Measurements from ENCODE around the gene RAD23A.

The RAD23A gene

GRCh38 chr19:12945479-12946091 is at the start of gene RAD23A:
Gene RAD23A, plus strand, starts transcription at chr19:12945862. Its CDS starts 87 bp downstream, at chr19:12945949.
- peak; percentile 98 for DNase-seq (ENCODE audit: low read depth, low spot score)
- peak within 1 kb of the TSS; percentile 81 for H3K4me3 ChIP-seq (ENCODE audit: insufficient read length, low read depth)
- H3K27me3 ChIP-seq (ENCODE audit: insufficient read depth, insufficient read length) = no peaks in the 10 kb centered on the region
- no peaks in the 10 kb centered on the region for H3K9me3 ChIP-seq (ENCODE audit: insufficient read depth, low read length)
- TF ChIP-seq YY1 (IDR thresholded peaks at IDR 0.05; ENCODE audit: insufficient read depth, insufficient read length) (peak; percentile 92), ZNF274 (IDR thresholded peaks at IDR 0.05; ENCODE audit: low read depth, low read length) (no peak), SUZ12 (IDR thresholded peaks at IDR 0.05; ENCODE audit: extremely low read depth, insufficient read depth, insufficient read length) (no peak)
- H3K9ac ChIP-seq (ENCODE audit: insufficient read length, low read depth) = peak within 1 kb of the TSS; percentile 92
- peaks cover 79% of the 10 kb centered on the region for H3K36me3 ChIP-seq (ENCODE audit: insufficient read depth, insufficient read length, low read length)
- peaks cover 14% of the 10 kb centered on the region for H3K4me1 ChIP-seq (ENCODE audit: insufficient read depth, insufficient read length)

GRCh38 chr19:12896460-12896859 is 49.2 kb upstream of the RAD23A start:
- Histone ChIP-seq H3K4me3 (ENCODE audit: insufficient read length, low read depth) (no peak overlapping the region), H3K27me3 (ENCODE audit: insufficient read depth, insufficient read length) (no peaks in the 10 kb centered on the region), H3K9me3 (ENCODE audit: insufficient read depth, low read length) (no peaks in the 10 kb centered on the region), H3K9ac (ENCODE audit: insufficient read length, low read depth) (no peak overlapping the region), H3K36me3 (ENCODE audit: insufficient read depth, insufficient read length, low read length) (peaks cover 66% of the 10 kb centered on the region), H3K4me1 (ENCODE audit: insufficient read depth, insufficient read length) (peaks cover 4% of the 10 kb centered on the region)
- DNase-seq (ENCODE audit: low read depth, low spot score) = no peak
- TF ChIP-seq ZNF274 (IDR thresholded peaks at IDR 0.05; ENCODE audit: low read depth, low read length) (no peak), SUZ12 (IDR thresholded peaks at IDR 0.05; ENCODE audit: extremely low read depth, insufficient read depth, insufficient read length) (no peak), YY1 (IDR thresholded peaks at IDR 0.05; ENCODE audit: insufficient read depth, insufficient read length) (no peak)

GRCh38 chr19:12899891-12900518 is 45.7 kb upstream of the RAD23A start:
- no peaks in the 10 kb centered on the region for H3K9me3 ChIP-seq (ENCODE audit: insufficient read depth, low read length)
- no peaks in the 10 kb centered on the region for H3K4me1 ChIP-seq (ENCODE audit: insufficient read depth, insufficient read length)
- TF ChIP-seq YY1 (IDR thresholded peaks at IDR 0.05; ENCODE audit: insufficient read depth, insufficient read length) (no peak), ZNF274 (IDR thresholded peaks at IDR 0.05; ENCODE audit: low read depth, low read length) (no peak), SUZ12 (IDR thresholded peaks at IDR 0.05; ENCODE audit: extremely low read depth, insufficient read depth, insufficient read length) (no peak)
- no peak overlapping the region for H3K4me3 ChIP-seq (ENCODE audit: insufficient read length, low read depth)
- H3K36me3 ChIP-seq (ENCODE audit: insufficient read depth, insufficient read length, low read length) = peaks cover 47% of the 10 kb centered on the region
- DNase-seq (ENCODE audit: low read depth, low spot score) = no peak
- H3K27me3 ChIP-seq (ENCODE audit: insufficient read depth, insufficient read length) = no peaks in the 10 kb centered on the region
- H3K9ac ChIP-seq (ENCODE audit: insufficient read length, low read depth) = no peak overlapping the region

- no peaks in the 10 kb centered on the region for H3K9me3 ChIP-seq (ENCODE audit: insufficient read depth, low read length)
- no peaks in the 10 kb centered on the region for H3K27me3 ChIP-seq (ENCODE audit: insufficient read depth, insufficient read length)
- DNase-seq (ENCODE audit: low read depth, low spot score) = no peak
- H3K9ac ChIP-seq (ENCODE audit: insufficient read length, low read depth) = no peak overlapping the region
- TF ChIP-seq SUZ12 (IDR thresholded peaks at IDR 0.05; ENCODE audit: extremely low read depth, insufficient read depth, insufficient read length) (no peak), ZNF274 (IDR thresholded peaks at IDR 0.05; ENCODE audit: low read depth, low read length) (no peak), YY1 (IDR thresholded peaks at IDR 0.05; ENCODE audit: insufficient read depth, insufficient read length) (no peak)
- no peak overlapping the region for H3K4me3 ChIP-seq (ENCODE audit: insufficient read length, low read depth)
- no peaks in the 10 kb centered on the region for H3K36me3 ChIP-seq (ENCODE audit: insufficient read depth, insufficient read length, low read length)
- peaks cover 3% of the 10 kb centered on the region for H3K4me1 ChIP-seq (ENCODE audit: insufficient read depth, insufficient read length)
These were observed 38.5 kb upstream of the RAD23A start for GRCh38 chr19:12907166-12907565.

GRCh38 chr19:12912571-12912970 is 33.1 kb upstream of the RAD23A start:
- no peak for TF ChIP-seq SUZ12 (IDR thresholded peaks at IDR 0.05; ENCODE audit: extremely low read depth, insufficient read depth, insufficient read length)
- no peak for TF ChIP-seq YY1 (IDR thresholded peaks at IDR 0.05; ENCODE audit: insufficient read depth, insufficient read length)
- no peak for TF ChIP-seq ZNF274 (IDR thresholded peaks at IDR 0.05; ENCODE audit: low read depth, low read length)
- Histone ChIP-seq H3K9ac (ENCODE audit: insufficient read length, low read depth) (peak overlapping the region; percentile 11), H3K4me1 (ENCODE audit: insufficient read depth, insufficient read length) (peaks cover 3% of the 10 kb centered on the region), H3K9me3 (ENCODE audit: insufficient read depth, low read length) (no peaks in the 10 kb centered on the region), H3K27me3 (ENCODE audit: insufficient read depth, insufficient read length) (no peaks in the 10 kb centered on the region), H3K4me3 (ENCODE audit: insufficient read length, low read depth) (no peak overlapping the region), H3K36me3 (ENCODE audit: insufficient read depth, insufficient read length, low read length) (no peaks in the 10 kb centered on the region)
- DNase-seq (ENCODE audit: low read depth, low spot score) = no peak

GRCh38 chr19:12913011-12913561 is 32.6 kb upstream of the RAD23A start:
- Histone ChIP-seq H3K9ac (ENCODE audit: insufficient read length, low read depth) (peak overlapping the region; percentile 11), H3K27me3 (ENCODE audit: insufficient read depth, insufficient read length) (peaks cover 2% of the 10 kb centered on the region), H3K4me1 (ENCODE audit: insufficient read depth, insufficient read length) (peaks cover 3% of the 10 kb centered on the region), H3K36me3 (ENCODE audit: insufficient read depth, insufficient read length, low read length) (no peaks in the 10 kb centered on the region), H3K9me3 (ENCODE audit: insufficient read depth, low read length) (no peaks in the 10 kb centered on the region), H3K4me3 (ENCODE audit: insufficient read length, low read depth) (no peak overlapping the region)
- peak; percentile 33 for DNase-seq (ENCODE audit: low read depth, low spot score)
- TF ChIP-seq ZNF274 (IDR thresholded peaks at IDR 0.05; ENCODE audit: low read depth, low read length) (no peak), SUZ12 (IDR thresholded peaks at IDR 0.05; ENCODE audit: extremely low read depth, insufficient read depth, insufficient read length) (no peak), YY1 (IDR thresholded peaks at IDR 0.05; ENCODE audit: insufficient read depth, insufficient read length) (no peak)
